HEK293 (cell line): ENCODE data around the gene USP13.

ENCODE experiments used
- CTCF ChIA-PET: fragments of 350-600 bp; formaldehyde crosslinking; extraction: SDS; loops from one replicate; lab custom pipeline; 2021; ENCODE audit warnings: antibody characterized with exemption; lab: Yijun Ruan, JAX
- POLR2A ChIA-PET: fragments of 300-600 bp; formaldehyde crosslinking; extraction: SDS; loops from one replicate; lab custom pipeline; 2020; ENCODE audit warnings: antibody characterized with exemption, inconsistent platforms; lab: Yijun Ruan, JAX
- H3K27ac ChIP-seq: fragments of 200-500 bp; sonication (Bioruptor generic); 2 replicates; pipeline ENCODE4 v1.5.1; 2014; ENCODE audit warnings: low read depth, low read length, control low read depth, inconsistent platforms; ENCODE audit errors: extremely low read depth
- H3K36me3 ChIP-seq, 2 experiments: fragments of 200-500 bp in 1 of 2; sonication (Bioruptor generic) in 1 of 2; 1 replicate in 1 of 2; 2 replicates in 1 of 2; pipeline ENCODE4 v1.5.1; 2014 to 2017; ENCODE audit warnings: inconsistent platforms in 2 of 2, low read length in 2 of 2; ENCODE audit not compliant: control insufficient read depth in 2 of 2, insufficient read depth in 1 of 2
- H3K4me1 ChIP-seq: fragments of 200-500 bp; sonication (Bioruptor generic); 2 replicates; pipeline ENCODE4 v1.5.1; 2014; ENCODE audit warnings: mild to moderate bottlenecking, low read length, inconsistent platforms; ENCODE audit not compliant: control insufficient read depth, insufficient read depth
- H3K4me3 ChIP-seq: 2 replicates; pipeline ENCODE4 v1.5.1; 2011; ENCODE audit warnings: low read depth, mild to moderate bottlenecking, control low read depth, low read length, moderate library complexity
- H3K9me3 ChIP-seq: fragments of 200-500 bp; sonication (Bioruptor generic); 2 replicates; pipeline ENCODE4 v1.5.1; 2014; ENCODE audit warnings: low read depth, low read length, inconsistent platforms; ENCODE audit not compliant: control insufficient read depth, insufficient read depth
- KLF16 ChIP-seq: fragments of 450-650 bp; formaldehyde crosslinking; IDR thresholded peaks from 2 replicates; pipeline ENCODE4 v1.5.1; 2017; ENCODE audit warnings: missing biosample characterization, missing genetic modification characterization
- TRIM28 ChIP-seq: IDR thresholded peaks from 2 replicates; pipeline ENCODE4 v1.6.1; 2011; ENCODE audit warnings: low read length, control low read depth, borderline replicate concordance
- ZFP3 ChIP-seq: fragments of 450-650 bp; formaldehyde crosslinking; IDR thresholded peaks from 2 replicates; pipeline ENCODE4 v1.5.1; 2016; ENCODE audit warnings: low read depth, missing biosample characterization, missing genetic modification characterization
- ZFP37 ChIP-seq: fragments of 450-650 bp; formaldehyde crosslinking; IDR thresholded peaks from 2 replicates; pipeline ENCODE4 v1.5.1; 2016; ENCODE audit warnings: missing biosample characterization, missing genetic modification characterization
- ZNF2 ChIP-seq: fragments of 450-650 bp; formaldehyde crosslinking; IDR thresholded peaks from 2 replicates; pipeline ENCODE4 v1.5.1; 2016; ENCODE audit warnings: missing biosample characterization, missing genetic modification characterization
- ZNF223 ChIP-seq: fragments of 450-650 bp; formaldehyde crosslinking; IDR thresholded peaks from 2 replicates; pipeline ENCODE4 v1.5.1; 2016; ENCODE audit warnings: missing biosample characterization, missing genetic modification characterization
- ZNF37A ChIP-seq: fragments of 450-650 bp; IDR thresholded peaks from 2 replicates; pipeline ENCODE4 v1.5.1; 2018; ENCODE audit warnings: missing biosample characterization, missing genetic modification characterization
- ZNF501 ChIP-seq: fragments of 450-650 bp; formaldehyde crosslinking; IDR thresholded peaks from 2 replicates; pipeline ENCODE4 v1.5.1; 2016; ENCODE audit warnings: missing biosample characterization, missing genetic modification characterization
- ZNF529 ChIP-seq: fragments of 450-650 bp; formaldehyde crosslinking; IDR thresholded peaks from 2 replicates; pipeline ENCODE4 v1.5.1; 2017; ENCODE audit warnings: missing genetic modification characterization, missing biosample characterization; ENCODE audit not compliant: insufficient replicate concordance
- ZNF555 ChIP-seq: fragments of 450-650 bp; formaldehyde crosslinking; conservative IDR thresholded peaks from 2 replicates; pipeline ENCODE4 v1.5.1; 2017; ENCODE audit warnings: missing biosample characterization, mild to moderate bottlenecking, missing genetic modification characterization, inconsistent platforms
- ZNF654 ChIP-seq: fragments of 450-650 bp; formaldehyde crosslinking; IDR thresholded peaks from 2 replicates; pipeline ENCODE4 v1.5.1; 2016; ENCODE audit warnings: low read depth, missing biosample characterization, missing genetic modification characterization
- TF ChIP-seq, protein P1 (sequence below): fragments of 450-650 bp; formaldehyde crosslinking; IDR thresholded peaks from 2 replicates; pipeline ENCODE4 v1.5.1; 2016; ENCODE audit warnings: missing biosample characterization, missing genetic modification characterization
- TF ChIP-seq, protein P2 (sequence below): fragments of 450-650 bp; formaldehyde crosslinking; IDR thresholded peaks from 2 replicates; pipeline ENCODE4; 2016; ENCODE audit warnings: missing biosample characterization, missing genetic modification characterization
- TF ChIP-seq, protein P3 (sequence below): fragments of 450-650 bp; formaldehyde crosslinking; IDR thresholded peaks from 2 replicates; pipeline ENCODE4 v1.5.1; 2017; ENCODE audit warnings: missing biosample characterization, missing genetic modification characterization
- TF ChIP-seq, protein P4 (sequence below): fragments of 450-650 bp; formaldehyde crosslinking; IDR thresholded peaks from 2 replicates; pipeline ENCODE4 v1.5.1; 2016; ENCODE audit warnings: missing biosample characterization, missing genetic modification characterization

USP13 gene

DNA sequence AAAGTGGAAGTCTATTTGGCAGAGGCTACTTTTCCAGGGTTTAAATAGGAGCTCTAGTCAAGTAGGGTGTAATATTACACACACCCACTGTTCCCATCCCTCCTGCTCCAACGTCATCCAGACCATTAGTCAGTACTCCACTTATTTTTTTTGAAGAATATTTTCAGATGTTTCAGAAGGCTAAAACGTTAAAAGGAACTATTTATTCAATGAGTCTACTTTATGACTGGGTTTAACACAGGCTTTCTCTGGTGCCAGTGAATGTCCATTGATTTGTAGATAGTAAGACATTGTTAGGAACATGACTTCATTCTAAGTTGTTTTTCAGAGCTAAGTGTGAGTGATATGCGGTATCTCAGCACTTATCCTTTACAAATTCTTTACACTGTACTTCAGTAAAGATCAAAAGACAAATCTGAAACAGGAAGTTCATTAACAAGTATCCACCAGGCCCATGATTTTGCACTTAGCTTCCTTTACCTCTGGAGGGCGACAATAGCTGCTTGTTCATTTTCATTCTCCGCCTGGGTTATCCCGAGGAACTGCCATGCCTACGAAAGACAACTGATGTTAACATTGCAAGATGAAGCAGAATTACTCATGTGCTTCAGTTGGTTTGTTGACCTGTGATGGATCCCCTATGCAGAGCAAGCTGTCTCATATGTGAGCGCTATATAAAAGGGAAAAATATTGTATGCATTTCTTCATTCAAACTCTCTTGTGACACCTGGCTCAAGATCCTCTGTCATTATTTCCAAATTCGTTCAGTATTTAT lies 158.7 kb downstream of the USP13 start:
- no peak for TF ChIP-seq ZNF555 (tag by site-specific recombination)
- no peak for TF ChIP-seq ZNF501
- TF ChIP-seq TRIM28: peak; percentile 60; the same call in 1 of the 2 replicates
- TF ChIP-seq ZNF37A (tag by site-specific recombination): no peak
- peak; percentile 57 for TF ChIP-seq ZNF654 (tag by site-specific recombination)
- ChIA-PET POLR2A (interaction anchor here (0.6 kb wide), 1 partner anchor 791 kb away, joined by 3 read pairs; no protein-coding TSS in a partner anchor), CTCF (interaction anchor here (0.6 to 1.9 kb wide), 27 partner anchors 9 to 1179 kb away, joined by 3 to 13 read pairs (median 4); no protein-coding TSS in a partner anchor)
- no peaks in the 10 kb centered on the region for H3K9me3 ChIP-seq
- no peaks in the 10 kb centered on the region for H3K36me3 ChIP-seq
- H3K4me1 ChIP-seq: no peaks in the 10 kb centered on the region
- H3K4me3 ChIP-seq: no peak overlapping the region
- no peak overlapping the region for H3K27ac ChIP-seq

DNA sequence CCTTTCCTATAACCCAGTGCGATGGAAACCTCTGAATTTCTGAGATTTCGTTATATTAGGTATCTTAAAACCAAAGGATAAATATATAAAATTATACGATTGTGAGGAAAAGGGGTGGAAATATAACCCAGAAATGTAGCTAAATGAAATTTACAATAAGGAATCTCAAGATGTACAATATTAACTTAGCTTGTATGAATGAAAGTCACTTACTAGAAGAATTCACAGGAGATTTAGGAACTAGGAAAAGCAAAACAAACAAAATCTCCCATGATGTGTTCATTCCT lies 159.2 kb downstream of the USP13 start:
- TF ChIP-seq ZNF529 (tag by site-specific recombination) (no peak), ZNF555 (tag by site-specific recombination) (no peak), ZFP3 (tag by site-specific recombination) (no peak), ZNF223 (tag by site-specific recombination) (no peak), ZNF2 (tag by site-specific recombination) (no peak), ZFP37 (tag by site-specific recombination) (no peak), KLF16 (tag by site-specific recombination) (no peak)
- TF ChIP-seq, protein P1, sequence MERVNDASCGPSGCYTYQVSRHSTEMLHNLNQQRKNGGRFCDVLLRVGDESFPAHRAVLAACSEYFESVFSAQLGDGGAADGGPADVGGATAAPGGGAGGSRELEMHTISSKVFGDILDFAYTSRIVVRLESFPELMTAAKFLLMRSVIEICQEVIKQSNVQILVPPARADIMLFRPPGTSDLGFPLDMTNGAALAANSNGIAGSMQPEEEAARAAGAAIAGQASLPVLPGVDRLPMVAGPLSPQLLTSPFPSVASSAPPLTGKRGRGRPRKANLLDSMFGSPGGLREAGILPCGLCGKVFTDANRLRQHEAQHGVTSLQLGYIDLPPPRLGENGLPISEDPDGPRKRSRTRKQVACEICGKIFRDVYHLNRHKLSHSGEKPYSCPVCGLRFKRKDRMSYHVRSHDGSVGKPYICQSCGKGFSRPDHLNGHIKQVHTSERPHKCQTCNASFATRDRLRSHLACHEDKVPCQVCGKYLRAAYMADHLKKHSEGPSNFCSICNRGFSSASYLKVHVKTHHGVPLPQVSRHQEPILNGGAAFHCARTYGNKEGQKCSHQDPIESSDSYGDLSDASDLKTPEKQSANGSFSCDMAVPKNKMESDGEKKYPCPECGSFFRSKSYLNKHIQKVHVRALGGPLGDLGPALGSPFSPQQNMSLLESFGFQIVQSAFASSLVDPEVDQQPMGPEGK (tag by site-specific recombination): no peak
- TF ChIP-seq, protein P2, sequence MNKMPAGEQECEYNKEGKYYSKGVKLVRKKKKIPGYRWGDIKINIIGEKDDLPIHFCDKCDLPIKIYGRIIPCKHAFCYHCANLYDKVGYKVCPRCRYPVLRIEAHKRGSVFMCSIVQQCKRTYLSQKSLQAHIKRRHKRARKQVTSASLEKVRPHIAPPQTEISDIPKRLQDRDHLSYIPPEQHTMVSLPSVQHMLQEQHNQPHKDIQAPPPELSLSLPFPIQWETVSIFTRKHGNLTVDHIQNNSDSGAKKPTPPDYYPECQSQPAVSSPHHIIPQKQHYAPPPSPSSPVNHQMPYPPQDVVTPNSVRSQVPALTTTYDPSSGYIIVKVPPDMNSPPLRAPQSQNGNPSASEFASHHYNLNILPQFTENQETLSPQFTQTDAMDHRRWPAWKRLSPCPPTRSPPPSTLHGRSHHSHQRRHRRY (tag by site-specific recombination): no peak
- TF ChIP-seq, protein P3, sequence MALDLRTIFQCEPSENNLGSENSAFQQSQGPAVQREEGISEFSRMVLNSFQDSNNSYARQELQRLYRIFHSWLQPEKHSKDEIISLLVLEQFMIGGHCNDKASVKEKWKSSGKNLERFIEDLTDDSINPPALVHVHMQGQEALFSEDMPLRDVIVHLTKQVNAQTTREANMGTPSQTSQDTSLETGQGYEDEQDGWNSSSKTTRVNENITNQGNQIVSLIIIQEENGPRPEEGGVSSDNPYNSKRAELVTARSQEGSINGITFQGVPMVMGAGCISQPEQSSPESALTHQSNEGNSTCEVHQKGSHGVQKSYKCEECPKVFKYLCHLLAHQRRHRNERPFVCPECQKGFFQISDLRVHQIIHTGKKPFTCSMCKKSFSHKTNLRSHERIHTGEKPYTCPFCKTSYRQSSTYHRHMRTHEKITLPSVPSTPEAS (tag by site-specific recombination): no peak
- TF ChIP-seq, protein P4, sequence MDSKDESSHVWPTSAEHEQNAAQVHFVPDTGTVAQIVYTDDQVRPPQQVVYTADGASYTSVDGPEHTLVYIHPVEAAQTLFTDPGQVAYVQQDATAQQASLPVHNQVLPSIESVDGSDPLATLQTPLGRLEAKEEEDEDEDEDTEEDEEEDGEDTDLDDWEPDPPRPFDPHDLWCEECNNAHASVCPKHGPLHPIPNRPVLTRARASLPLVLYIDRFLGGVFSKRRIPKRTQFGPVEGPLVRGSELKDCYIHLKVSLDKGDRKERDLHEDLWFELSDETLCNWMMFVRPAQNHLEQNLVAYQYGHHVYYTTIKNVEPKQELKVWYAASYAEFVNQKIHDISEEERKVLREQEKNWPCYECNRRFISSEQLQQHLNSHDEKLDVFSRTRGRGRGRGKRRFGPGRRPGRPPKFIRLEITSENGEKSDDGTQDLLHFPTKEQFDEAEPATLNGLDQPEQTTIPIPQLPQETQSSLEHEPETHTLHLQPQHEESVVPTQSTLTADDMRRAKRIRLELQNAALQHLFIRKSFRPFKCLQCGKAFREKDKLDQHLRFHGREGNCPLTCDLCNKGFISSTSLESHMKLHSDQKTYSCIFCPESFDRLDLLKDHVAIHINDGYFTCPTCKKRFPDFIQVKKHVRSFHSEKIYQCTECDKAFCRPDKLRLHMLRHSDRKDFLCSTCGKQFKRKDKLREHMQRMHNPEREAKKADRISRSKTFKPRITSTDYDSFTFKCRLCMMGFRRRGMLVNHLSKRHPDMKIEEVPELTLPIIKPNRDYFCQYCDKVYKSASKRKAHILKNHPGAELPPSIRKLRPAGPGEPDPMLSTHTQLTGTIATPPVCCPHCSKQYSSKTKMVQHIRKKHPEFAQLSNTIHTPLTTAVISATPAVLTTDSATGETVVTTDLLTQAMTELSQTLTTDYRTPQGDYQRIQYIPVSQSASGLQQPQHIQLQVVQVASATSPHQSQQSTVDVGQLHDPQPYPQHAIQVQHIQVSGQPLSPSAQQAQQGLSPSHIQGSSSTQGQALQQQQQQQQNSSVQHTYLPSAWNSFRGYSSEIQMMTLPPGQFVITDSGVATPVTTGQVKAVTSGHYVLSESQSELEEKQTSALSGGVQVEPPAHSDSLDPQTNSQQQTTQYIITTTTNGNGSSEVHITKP (tag by site-specific recombination): no peak
- TF ChIP-seq, all 188 proteins: peak for 0
- POLR2A ChIA-PET: interaction anchor here (0.6 kb wide), 1 partner anchor 791 kb away, joined by 3 read pairs; no protein-coding TSS in a partner anchor
- H3K4me1 ChIP-seq: no peaks in the 10 kb centered on the region
- no peak overlapping the region for H3K27ac ChIP-seq
- H3K36me3 ChIP-seq: no peaks in the 10 kb centered on the region
- no peaks in the 10 kb centered on the region for H3K9me3 ChIP-seq
- CTCF ChIA-PET: interaction anchor here (0.6 to 1.9 kb wide), 19 partner anchors 9 to 783 kb away, joined by 3 to 13 read pairs (median 4); no protein-coding TSS in a partner anchor
- H3K4me3 ChIP-seq: no peak overlapping the region
